CD4-positive, CD25-positive, alpha-beta regulatory T cell (primary cell): ENCODE results near the gene PIK3AP1. TPM values are rescaled to one million over a fixed set of nuclear protein-coding genes. Genes with fewer than 3 reads are reported as not detected.
A peak's percentile ranks its signal among the peaks of the same experiment; 100 is the strongest.

Experiments
- ATAC-seq, 2 donors: fragments of 150-1000 bp; cut with Tn5 transposase; one replicate each; pipeline ENCODE4 v1.10.0; 2021; ENCODE audit warnings: low read depth in 2 of 2, moderate number of reproducible peaks in 2 of 2, moderate library complexity in 1 of 2
- DNase-seq, 3 donors: peaks; one replicate each; pipeline versions ENCODE4 v3.0.0 to v3.0.0-alpha.2; 2012 to 2022; ENCODE audit warnings: mixed read lengths in 1 of 3
- H3K27ac ChIP-seq: one replicate; pipeline ENCODE4 v1.7.0; 2013; ENCODE audit warnings: mild to moderate bottlenecking, low read length; ENCODE audit not compliant: insufficient read depth, poor library complexity, severe bottlenecking
- H3K27me3 ChIP-seq: one replicate; pipeline ENCODE4 v1.7.0; 2013; ENCODE audit warnings: low read length; ENCODE audit not compliant: control insufficient read depth, insufficient read depth
- H3K36me3 ChIP-seq: one replicate; pipeline ENCODE4 v1.7.0; 2013; ENCODE audit warnings: mild to moderate bottlenecking, low read length, moderate library complexity; ENCODE audit not compliant: control insufficient read depth, insufficient read depth
- H3K4me1 ChIP-seq: 2 replicates; pipeline ENCODE4 v1.7.0; 2013; ENCODE audit warnings: mild to moderate bottlenecking, low read length; ENCODE audit not compliant: insufficient read depth, control insufficient read depth, poor library complexity, severe bottlenecking
- H3K4me3 ChIP-seq: one replicate; pipeline ENCODE4 v1.7.0; 2013; ENCODE audit warnings: low read depth, mild to moderate bottlenecking, low read length, moderate library complexity
- H3K9me3 ChIP-seq, 2 experiments: 1 replicate in 1 of 2; 2 replicates in 1 of 2; pipeline ENCODE4 v1.7.0; 2013; ENCODE audit warnings: low read length in 2 of 2, mild to moderate bottlenecking in 1 of 2, moderate library complexity in 1 of 2; ENCODE audit not compliant: control insufficient read depth in 2 of 2
- H3K27ac Mint-ChIP-seq, 3 donors: one replicate each; pipeline ENCODE4 v1.8.0; 2020 to 2022; ENCODE audit warnings: mild to moderate bottlenecking in 3 of 3, mixed read lengths in 3 of 3, moderate library complexity in 2 of 3
- H3K27me3 Mint-ChIP-seq: one replicate; pipeline ENCODE4 v1.8.0; 2022; ENCODE audit warnings: mild to moderate bottlenecking, mixed read lengths
- H3K36me3 Mint-ChIP-seq: one replicate; pipeline ENCODE4 v1.8.0; 2020; ENCODE audit warnings: mixed read lengths
- H3K4me1 Mint-ChIP-seq, 4 donors: one replicate each; pipeline ENCODE4 v1.8.0; 2020 to 2022; ENCODE audit warnings: mixed read lengths in 4 of 4, mild to moderate bottlenecking in 1 of 4
- H3K4me3 Mint-ChIP-seq, 4 donors: one replicate each; pipeline ENCODE4 v1.8.0; 2020 to 2022; ENCODE audit warnings: mild to moderate bottlenecking in 4 of 4, mixed read lengths in 4 of 4, moderate library complexity in 3 of 4
- H3K9me3 Mint-ChIP-seq, 7 donors: one replicate each; pipeline ENCODE4 v1.8.0; 2020 to 2022; ENCODE audit warnings: mixed read lengths in 7 of 7, mild to moderate bottlenecking in 3 of 7, moderate library complexity in 2 of 7
- polyA plus RNA-seq, 4 donors: library from polyadenylated mRNA; unstranded; fragments of 300-500 nt; fragmentation: Illumina TruSeq; gene quantifications; one replicate each; pipeline ENCODE4 v1.2.3, GENCODE V29; 2021
- total RNA-seq: library from RNA; stranded (reverse); gene quantifications from one replicate; pipeline ENCODE4 v1.2.3, GENCODE V29; 2022

PIK3AP1 gene
- total and polyA plus RNA-seq, 5 donors from 2014 or later: 0.92 to 3.5 (median 1.7) TPM

DNA sequence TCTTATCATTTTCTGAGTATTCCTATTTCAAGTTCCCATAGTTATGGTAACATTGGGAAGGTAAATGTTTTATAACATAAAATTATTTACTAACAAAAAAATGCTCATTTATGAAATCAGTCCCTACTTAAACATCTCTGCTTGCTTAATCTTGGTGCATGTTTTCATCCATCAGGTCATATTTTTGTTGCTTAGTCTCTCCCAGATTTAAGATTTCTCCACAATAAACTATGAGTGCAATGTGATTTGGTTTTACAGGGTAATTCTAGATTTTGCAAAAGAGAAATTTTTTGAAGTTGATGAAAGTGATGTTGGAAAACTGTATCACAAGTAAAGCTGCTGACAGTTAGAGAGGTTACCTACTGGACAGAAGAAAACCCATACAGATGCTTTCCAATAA, 28.6 kb downstream of the PIK3AP1 start:
- no peak overlapping the region for H3K27ac ChIP-seq
- DNase-seq (no peak), ATAC-seq (no peak)
- H3K9me3 Mint-ChIP-seq: no peaks in the 10 kb centered on the region
- H3K36me3 Mint-ChIP-seq: no peaks in the 10 kb centered on the region
- no peak overlapping the region for H3K4me3 ChIP-seq
- no peaks in the 10 kb centered on the region for H3K27me3 ChIP-seq
- H3K4me3 Mint-ChIP-seq: no peak overlapping the region
- H3K27ac Mint-ChIP-seq: no peak overlapping the region
- no peaks in the 10 kb centered on the region for H3K36me3 ChIP-seq
- no peaks in the 10 kb centered on the region for H3K27me3 Mint-ChIP-seq
- no peaks in the 10 kb centered on the region for H3K9me3 ChIP-seq
- peaks cover 19 to 26% (median 21%) of the 10 kb centered on the region in 4 donors for H3K4me1 Mint-ChIP-seq
- peaks cover 13% of the 10 kb centered on the region for H3K4me1 ChIP-seq

DNA sequence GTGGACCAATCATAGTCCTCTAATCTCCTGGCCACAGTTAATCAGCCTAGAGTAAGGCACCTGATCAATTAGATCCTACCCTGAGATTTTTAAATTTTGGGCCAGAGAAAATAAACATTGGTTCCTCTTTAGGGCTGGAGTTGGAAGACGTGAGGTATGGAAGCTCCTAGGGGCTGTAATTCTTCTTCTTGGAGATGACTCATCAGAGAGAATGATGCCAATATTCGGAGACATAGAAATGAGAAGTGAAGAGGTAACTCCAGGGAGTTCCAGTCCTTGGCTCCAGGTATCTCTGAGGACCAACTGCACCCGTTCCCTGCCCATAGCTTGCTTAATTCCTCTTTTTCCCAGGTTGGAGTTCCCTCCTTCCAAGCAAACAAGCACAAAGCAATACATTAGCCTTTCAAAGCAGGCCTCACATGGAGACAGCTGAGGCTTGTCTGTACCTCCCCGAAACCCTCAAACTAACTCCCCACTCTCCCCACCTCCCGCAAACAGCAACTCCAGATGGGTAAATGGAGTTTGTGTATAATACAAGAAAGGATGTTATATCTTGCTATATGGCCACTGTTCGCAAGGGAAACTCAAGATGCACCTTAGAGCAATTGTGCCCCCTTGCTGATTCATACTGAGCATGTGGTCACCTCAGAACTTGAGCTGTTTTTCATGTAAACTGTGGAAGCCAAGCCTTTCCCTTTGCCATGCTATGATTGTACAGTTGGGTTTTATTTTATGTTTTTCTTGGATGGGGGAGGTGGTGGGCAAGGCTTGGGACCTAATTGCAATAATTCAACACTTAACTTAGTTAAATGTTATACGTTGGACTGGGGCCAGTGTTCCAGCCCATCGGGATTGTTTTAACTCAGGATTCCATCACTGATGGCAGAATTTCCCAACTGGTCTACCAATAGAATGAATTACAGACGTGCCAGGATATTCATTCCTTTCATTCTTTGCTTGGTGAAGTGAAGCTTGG, 29.3 kb downstream of the PIK3AP1 start:
- H3K4me3 Mint-ChIP-seq: no peak overlapping the region
- H3K27ac Mint-ChIP-seq: peak overlapping the region in 1 of 3 donors; percentile 22
- Histone ChIP-seq H3K4me3 (no peak overlapping the region), H3K9me3 (no peaks in the 10 kb centered on the region), H3K27me3 (no peaks in the 10 kb centered on the region), H3K4me1 (peaks cover 10% of the 10 kb centered on the region), H3K36me3 (no peaks in the 10 kb centered on the region), H3K27ac (no peak overlapping the region)
- ATAC-seq (no peak), DNase-seq (no peak)
- no peaks in the 10 kb centered on the region for H3K9me3 Mint-ChIP-seq
- H3K36me3 Mint-ChIP-seq: no peaks in the 10 kb centered on the region
- no peaks in the 10 kb centered on the region for H3K27me3 Mint-ChIP-seq
- peaks cover 14 to 19% (median 15%) of the 10 kb centered on the region in 4 donors for H3K4me1 Mint-ChIP-seq

GRCh38 chr10:96688789-96689188, 31.5 kb downstream of the PIK3AP1 start:
- Mint-ChIP-seq H3K4me3 (no peak overlapping the region), H3K27me3 (peaks cover 2% of the 10 kb centered on the region), H3K9me3 (no peaks in the 10 kb centered on the region), H3K4me1 (peaks cover 0 to 6% (median 2%) of the 10 kb centered on the region in 4 donors), H3K27ac (no peak overlapping the region), H3K36me3 (no peaks in the 10 kb centered on the region)
- ATAC-seq (no peak), DNase-seq (no peak)
- Histone ChIP-seq H3K4me3 (no peak overlapping the region), H3K9me3 (no peaks in the 10 kb centered on the region), H3K4me1 (no peaks in the 10 kb centered on the region), H3K27me3 (no peaks in the 10 kb centered on the region), H3K27ac (no peak overlapping the region), H3K36me3 (no peaks in the 10 kb centered on the region)

GRCh38 chr10:96687317-96688012, 32.8 kb downstream of the PIK3AP1 start:
- DNase-seq (no peak), ATAC-seq (no peak)
- Mint-ChIP-seq H3K4me1 (peaks cover 0 to 5% (median 2%) of the 10 kb centered on the region in 4 donors), H3K4me3 (no peak overlapping the region), H3K9me3 (no peaks in the 10 kb centered on the region), H3K27me3 (peaks cover 4% of the 10 kb centered on the region), H3K27ac (no peak overlapping the region), H3K36me3 (no peaks in the 10 kb centered on the region)
- Histone ChIP-seq H3K4me3 (no peak overlapping the region), H3K4me1 (no peaks in the 10 kb centered on the region), H3K27me3 (no peaks in the 10 kb centered on the region), H3K9me3 (no peaks in the 10 kb centered on the region), H3K27ac (no peak overlapping the region), H3K36me3 (no peaks in the 10 kb centered on the region)

DNA sequence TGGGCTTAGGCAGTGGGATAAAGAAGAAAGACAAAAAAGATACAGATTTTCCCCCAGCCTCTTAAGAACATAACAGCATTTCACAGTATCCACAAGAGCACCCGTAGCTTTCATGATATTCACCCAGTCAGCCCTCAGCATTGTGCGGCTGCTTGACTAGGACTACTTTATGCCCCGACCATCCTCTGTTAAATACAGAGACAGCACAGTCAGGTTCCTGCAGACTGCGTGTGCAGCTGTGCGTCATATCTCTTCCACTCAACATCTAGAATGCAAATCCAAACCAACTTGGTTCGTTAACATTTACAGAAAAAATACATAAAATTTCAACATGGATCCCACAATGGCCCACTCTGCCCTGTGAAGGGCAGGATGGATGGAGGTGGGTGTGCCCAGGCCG, 33.8 kb downstream of the PIK3AP1 start:
- ATAC-seq: no peak
- Mint-ChIP-seq H3K4me3 (no peak overlapping the region), H3K27me3 (peaks cover 4% of the 10 kb centered on the region), H3K36me3 (no peaks in the 10 kb centered on the region), H3K4me1 (peaks cover 0 to 6% (median 2%) of the 10 kb centered on the region in 4 donors), H3K9me3 (no peaks in the 10 kb centered on the region), H3K27ac (no peak overlapping the region)
- no peaks in the 10 kb centered on the region for H3K4me1 ChIP-seq
- no peak overlapping the region for H3K4me3 ChIP-seq
- H3K27me3 ChIP-seq: no peaks in the 10 kb centered on the region
- no peaks in the 10 kb centered on the region for H3K36me3 ChIP-seq
- no peak overlapping the region for H3K27ac ChIP-seq
- DNase-seq: no peak
- H3K9me3 ChIP-seq: no peaks in the 10 kb centered on the region

DNA sequence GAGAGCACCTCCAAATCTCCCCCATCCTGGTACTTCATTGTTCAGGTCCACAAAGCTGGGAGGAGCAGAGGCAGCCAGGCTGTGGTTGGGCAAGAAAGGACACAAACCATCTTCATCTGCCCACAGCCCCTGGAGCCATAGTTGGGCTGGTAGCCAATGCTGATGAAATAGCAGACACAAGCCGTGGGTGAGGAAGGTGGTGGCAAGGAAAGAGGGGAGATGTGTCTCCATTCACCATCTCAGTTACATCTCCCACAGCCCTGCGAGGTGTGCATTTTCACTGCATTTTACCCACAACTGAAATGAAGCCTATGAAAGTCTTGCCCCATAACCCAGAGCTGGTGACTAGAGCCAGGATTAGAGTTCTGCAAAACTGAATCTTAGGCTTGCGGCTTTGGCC, 35.0 kb downstream of the PIK3AP1 start:
- DNase-seq (no peak), ATAC-seq (peak in 1 of 2 donors; percentile 22)
- no peak overlapping the region for H3K4me3 ChIP-seq
- H3K9me3 ChIP-seq: no peaks in the 10 kb centered on the region
- H3K27me3 ChIP-seq: no peaks in the 10 kb centered on the region
- Mint-ChIP-seq H3K27ac (no peak overlapping the region), H3K27me3 (peaks cover 4% of the 10 kb centered on the region), H3K9me3 (peaks cover 0 to 9% (median 2%) of the 10 kb centered on the region in 7 donors), H3K36me3 (peaks cover 5% of the 10 kb centered on the region), H3K4me3 (no peak overlapping the region), H3K4me1 (peaks cover 0 to 6% (median 2%) of the 10 kb centered on the region in 4 donors)
- H3K36me3 ChIP-seq: no peaks in the 10 kb centered on the region
- no peak overlapping the region for H3K27ac ChIP-seq
- no peaks in the 10 kb centered on the region for H3K4me1 ChIP-seq

GRCh38 chr10:96684826-96685225, 35.5 kb downstream of the PIK3AP1 start:
- no peak overlapping the region for H3K4me3 ChIP-seq
- Mint-ChIP-seq H3K4me1 (peaks cover 0 to 6% (median 2%) of the 10 kb centered on the region in 4 donors), H3K4me3 (no peak overlapping the region), H3K27me3 (peaks cover 4% of the 10 kb centered on the region), H3K9me3 (peaks cover 0 to 9% (median 2%) of the 10 kb centered on the region in 7 donors), H3K27ac (no peak overlapping the region), H3K36me3 (peaks cover 7% of the 10 kb centered on the region)
- no peaks in the 10 kb centered on the region for H3K4me1 ChIP-seq
- H3K9me3 ChIP-seq: no peaks in the 10 kb centered on the region
- no peaks in the 10 kb centered on the region for H3K27me3 ChIP-seq
- ATAC-seq (no peak), DNase-seq (no peak)
- no peak overlapping the region for H3K27ac ChIP-seq
- H3K36me3 ChIP-seq: no peaks in the 10 kb centered on the region
